Stimulated activated CD8-positive, alpha-beta memory T cell treated with anti-CD3 and anti-CD28 coated beads, Interleukin-7, amount 100 ng/mL, for 24 hours (primary cell): ENCODE data around the gene TBCA.

Experiments
- DNase-seq: peaks from one replicate; pipeline ENCODE4 v3.0.0-alpha.2; 2020; ENCODE audit warnings: low read depth

The TBCA gene

GRCh38 chr5:77641963-77642737, 134.0 kb downstream of the TBCA start:
- DNase-seq, result no peak

- no peak for DNase-seq
Measured at GRCh38 chr5:77641397-77641943, 134.7 kb downstream of the TBCA start.
